AML-193 (cell line): ENCODE results near the gene PDK3.

Experiments
- DNase-seq, 2 experiments: peaks; one replicate each; lab custom pipeline; 2025; lab: John Stamatoyannopoulos, UW

PDK3 gene

GRCh38 chrX:24464836-24465531, at the start of gene PDK3:
Gene PDK3, plus strand, starts transcription at chrX:24465286. Its CDS starts 170 bp downstream, at chrX:24465456.
- peak; percentile 63 to 64 for DNase-seq

- no peak for DNase-seq
Measured at GRCh38 chrX:24415921-24416320, 49.2 kb upstream of the PDK3 start.

GRCh38 chrX:24423960-24424359, 41.1 kb upstream of the PDK3 start:
- no peak for DNase-seq

- no peak for DNase-seq
Measured at GRCh38 chrX:24424948-24425347, 40.1 kb upstream of the PDK3 start.

GRCh38 chrX:24425806-24426205, 39.3 kb upstream of the PDK3 start:
- DNase-seq = no peak

GRCh38 chrX:24426340-24426913, 38.7 kb upstream of the PDK3 start:
- DNase-seq = no peak

- DNase-seq = no peak
Measured at GRCh38 chrX:24426921-24427746, 38.0 kb upstream of the PDK3 start.

GRCh38 chrX:24427747-24428019, 37.4 kb upstream of the PDK3 start:
- no peak for DNase-seq

- DNase-seq = no peak
Measured at GRCh38 chrX:24428516-24428915, 36.6 kb upstream of the PDK3 start.

GRCh38 chrX:24435060-24435459, 30.0 kb upstream of the PDK3 start:
- DNase-seq = no peak

GRCh38 chrX:24443918-24444317, 21.2 kb upstream of the PDK3 start:
- DNase-seq = no peak

GRCh38 chrX:24444645-24445044, 20.4 kb upstream of the PDK3 start:
- no peak for DNase-seq

- no peak for DNase-seq
Measured at GRCh38 chrX:24448762-24449250, 16.3 kb upstream of the PDK3 start.

GRCh38 chrX:24463077-24463476, 2.0 kb upstream of the PDK3 start:
- DNase-seq = no peak

GRCh38 chrX:24464498-24464835, 619 bp upstream of the PDK3 start:
- no peak for DNase-seq

GRCh38 chrX:24465532-24465865, 413 bp downstream of the PDK3 start:
- DNase-seq = no peak

- no peak for DNase-seq
Measured at GRCh38 chrX:24466025-24466424, 939 bp downstream of the PDK3 start.

- no peak for DNase-seq
Measured at GRCh38 chrX:24468245-24468644, 3.2 kb downstream of the PDK3 start.

GRCh38 chrX:24471808-24472207, 6.7 kb downstream of the PDK3 start:
- no peak for DNase-seq

GRCh38 chrX:24475480-24475879, 10.4 kb downstream of the PDK3 start:
- no peak for DNase-seq

GRCh38 chrX:24478509-24478908, 13.4 kb downstream of the PDK3 start:
- no peak for DNase-seq

GRCh38 chrX:24479924-24480323, 14.8 kb downstream of the PDK3 start:
- DNase-seq = peak; percentile 53 to 70

GRCh38 chrX:24480400-24480865, 15.3 kb downstream of the PDK3 start:
- DNase-seq = peak; percentile 20 to 43
